DND-41 (cell line): ENCODE results near the gene GPATCH2.

Experiments
- EZH2 ChIP-seq: IDR thresholded peaks from 3 replicates; pipeline ENCODE4 v1.6.1; 2012; ENCODE audit warnings: borderline replicate concordance, low read depth, mild to moderate bottlenecking, moderate library complexity, low read length, inconsistent platforms; ENCODE audit not compliant: severe bottlenecking
- TF ChIP-seq, protein P1 (sequence below): IDR thresholded peaks from 2 replicates; pipeline ENCODE4 v1.5.1; 2012; ENCODE audit warnings: borderline replicate concordance, low read length, moderate library complexity, mild to moderate bottlenecking; ENCODE audit not compliant: poor library complexity, severe bottlenecking; ENCODE audit errors: extremely low read depth

DNA sequence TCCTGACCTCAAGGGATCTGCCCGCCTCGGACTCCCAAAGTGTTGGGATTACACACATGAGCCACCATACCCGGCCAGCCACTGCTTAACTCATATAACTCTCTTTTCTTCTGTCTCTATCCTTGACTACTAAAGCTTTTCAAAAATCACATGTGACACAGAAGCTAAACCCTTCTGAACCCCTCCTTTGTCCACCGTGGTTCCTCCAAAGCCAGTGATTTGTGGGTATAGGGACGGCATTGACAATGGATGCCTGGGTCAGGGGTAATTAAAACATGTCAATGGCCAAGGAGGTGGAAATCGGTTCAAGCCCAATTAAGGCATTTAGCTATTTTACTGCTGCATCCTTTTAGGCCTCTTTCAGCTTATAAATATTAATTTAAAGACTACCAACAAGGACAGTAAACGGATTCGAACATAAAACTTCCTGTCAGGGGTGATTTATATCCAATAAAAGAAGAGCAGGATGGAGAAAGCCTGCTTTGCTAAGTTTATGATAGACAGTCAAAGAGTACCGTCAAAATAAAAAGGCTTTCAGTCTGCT lies 242.3 kb downstream of the GPATCH2 start:
- TF ChIP-seq, protein P1, sequence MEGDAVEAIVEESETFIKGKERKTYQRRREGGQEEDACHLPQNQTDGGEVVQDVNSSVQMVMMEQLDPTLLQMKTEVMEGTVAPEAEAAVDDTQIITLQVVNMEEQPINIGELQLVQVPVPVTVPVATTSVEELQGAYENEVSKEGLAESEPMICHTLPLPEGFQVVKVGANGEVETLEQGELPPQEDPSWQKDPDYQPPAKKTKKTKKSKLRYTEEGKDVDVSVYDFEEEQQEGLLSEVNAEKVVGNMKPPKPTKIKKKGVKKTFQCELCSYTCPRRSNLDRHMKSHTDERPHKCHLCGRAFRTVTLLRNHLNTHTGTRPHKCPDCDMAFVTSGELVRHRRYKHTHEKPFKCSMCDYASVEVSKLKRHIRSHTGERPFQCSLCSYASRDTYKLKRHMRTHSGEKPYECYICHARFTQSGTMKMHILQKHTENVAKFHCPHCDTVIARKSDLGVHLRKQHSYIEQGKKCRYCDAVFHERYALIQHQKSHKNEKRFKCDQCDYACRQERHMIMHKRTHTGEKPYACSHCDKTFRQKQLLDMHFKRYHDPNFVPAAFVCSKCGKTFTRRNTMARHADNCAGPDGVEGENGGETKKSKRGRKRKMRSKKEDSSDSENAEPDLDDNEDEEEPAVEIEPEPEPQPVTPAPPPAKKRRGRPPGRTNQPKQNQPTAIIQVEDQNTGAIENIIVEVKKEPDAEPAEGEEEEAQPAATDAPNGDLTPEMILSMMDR, result no peak
- no peak for TF ChIP-seq EZH2
